ENCODE data around the gene AKAP8. TPM values are rescaled to one million over a fixed set of nuclear protein-coding genes. Genes with fewer than 3 reads are reported as not detected.

AKAP8 gene
- total and polyA plus RNA-seq, 2 experiments from 2014 or later, result 22.4 to 36.5 TPM

- H3K4me1 Mint-ChIP-seq, result no peaks in the 10 kb centered on the region
- H3K36me3 Mint-ChIP-seq (ENCODE audit: low read depth), result peaks cover 82% of the 10 kb centered on the region
- H3K27ac ChIP-seq (ENCODE audit: low read depth), result no peak overlapping the region
- H3K4me3 Mint-ChIP-seq, result no peak overlapping the region
- ATAC-seq (no peak), DNase-seq (ENCODE audit: low spot score) (no peak)
- H3K27me3 ChIP-seq (ENCODE audit: insufficient read depth), result no peaks in the 10 kb centered on the region
- H4K20me1 ChIP-seq (replicated peaks; ENCODE audit: insufficient read depth), result peaks cover 3% of the 10 kb centered on the region; the same call in 1 of the 2 replicates
- H3F3A ChIP-seq (replicated peaks; ENCODE audit: low read depth), result 0 out of 2 replicates have a peak, but pooled peaks cover 8% of the 10 kb centered on the region
- no peak overlapping the region for H3K4me2 ChIP-seq
- no peak overlapping the region for H3K4me3 ChIP-seq
- no peak overlapping the region for H2AFZ ChIP-seq
- peaks cover 62% of the 10 kb centered on the region for H3K36me3 ChIP-seq (ENCODE audit: insufficient read depth)
- TF ChIP-seq ETS1 (IDR thresholded peaks at IDR 0.05) (no peak), EZH2phosphoT487 (IDR thresholded peaks at IDR 0.05; ENCODE audit: unreplicated experiment) (no peak), POLR2AphosphoS5 (IDR thresholded peaks at IDR 0.05; ENCODE audit: low read depth) (no peak), CREB1 (CRISPR knock-in tag; IDR thresholded peaks at IDR 0.05; ENCODE audit: low read depth) (no peak), ZNF114 (CRISPR knock-in tag; IDR thresholded peaks at IDR 0.05) (no peak), REST (IDR thresholded peaks at IDR 0.05; ENCODE audit: unreplicated experiment) (no peak), NANOG (IDR thresholded peaks at IDR 0.05; ENCODE audit: borderline replicate concordance) (no peak), EZH2 (IDR thresholded peaks at IDR 0.05; ENCODE audit: low read depth, unreplicated experiment) (no peak), STAT1 (IDR thresholded peaks at IDR 0.05; ENCODE audit: unreplicated experiment) (no peak)
- TF ChIP-seq, protein P1, sequence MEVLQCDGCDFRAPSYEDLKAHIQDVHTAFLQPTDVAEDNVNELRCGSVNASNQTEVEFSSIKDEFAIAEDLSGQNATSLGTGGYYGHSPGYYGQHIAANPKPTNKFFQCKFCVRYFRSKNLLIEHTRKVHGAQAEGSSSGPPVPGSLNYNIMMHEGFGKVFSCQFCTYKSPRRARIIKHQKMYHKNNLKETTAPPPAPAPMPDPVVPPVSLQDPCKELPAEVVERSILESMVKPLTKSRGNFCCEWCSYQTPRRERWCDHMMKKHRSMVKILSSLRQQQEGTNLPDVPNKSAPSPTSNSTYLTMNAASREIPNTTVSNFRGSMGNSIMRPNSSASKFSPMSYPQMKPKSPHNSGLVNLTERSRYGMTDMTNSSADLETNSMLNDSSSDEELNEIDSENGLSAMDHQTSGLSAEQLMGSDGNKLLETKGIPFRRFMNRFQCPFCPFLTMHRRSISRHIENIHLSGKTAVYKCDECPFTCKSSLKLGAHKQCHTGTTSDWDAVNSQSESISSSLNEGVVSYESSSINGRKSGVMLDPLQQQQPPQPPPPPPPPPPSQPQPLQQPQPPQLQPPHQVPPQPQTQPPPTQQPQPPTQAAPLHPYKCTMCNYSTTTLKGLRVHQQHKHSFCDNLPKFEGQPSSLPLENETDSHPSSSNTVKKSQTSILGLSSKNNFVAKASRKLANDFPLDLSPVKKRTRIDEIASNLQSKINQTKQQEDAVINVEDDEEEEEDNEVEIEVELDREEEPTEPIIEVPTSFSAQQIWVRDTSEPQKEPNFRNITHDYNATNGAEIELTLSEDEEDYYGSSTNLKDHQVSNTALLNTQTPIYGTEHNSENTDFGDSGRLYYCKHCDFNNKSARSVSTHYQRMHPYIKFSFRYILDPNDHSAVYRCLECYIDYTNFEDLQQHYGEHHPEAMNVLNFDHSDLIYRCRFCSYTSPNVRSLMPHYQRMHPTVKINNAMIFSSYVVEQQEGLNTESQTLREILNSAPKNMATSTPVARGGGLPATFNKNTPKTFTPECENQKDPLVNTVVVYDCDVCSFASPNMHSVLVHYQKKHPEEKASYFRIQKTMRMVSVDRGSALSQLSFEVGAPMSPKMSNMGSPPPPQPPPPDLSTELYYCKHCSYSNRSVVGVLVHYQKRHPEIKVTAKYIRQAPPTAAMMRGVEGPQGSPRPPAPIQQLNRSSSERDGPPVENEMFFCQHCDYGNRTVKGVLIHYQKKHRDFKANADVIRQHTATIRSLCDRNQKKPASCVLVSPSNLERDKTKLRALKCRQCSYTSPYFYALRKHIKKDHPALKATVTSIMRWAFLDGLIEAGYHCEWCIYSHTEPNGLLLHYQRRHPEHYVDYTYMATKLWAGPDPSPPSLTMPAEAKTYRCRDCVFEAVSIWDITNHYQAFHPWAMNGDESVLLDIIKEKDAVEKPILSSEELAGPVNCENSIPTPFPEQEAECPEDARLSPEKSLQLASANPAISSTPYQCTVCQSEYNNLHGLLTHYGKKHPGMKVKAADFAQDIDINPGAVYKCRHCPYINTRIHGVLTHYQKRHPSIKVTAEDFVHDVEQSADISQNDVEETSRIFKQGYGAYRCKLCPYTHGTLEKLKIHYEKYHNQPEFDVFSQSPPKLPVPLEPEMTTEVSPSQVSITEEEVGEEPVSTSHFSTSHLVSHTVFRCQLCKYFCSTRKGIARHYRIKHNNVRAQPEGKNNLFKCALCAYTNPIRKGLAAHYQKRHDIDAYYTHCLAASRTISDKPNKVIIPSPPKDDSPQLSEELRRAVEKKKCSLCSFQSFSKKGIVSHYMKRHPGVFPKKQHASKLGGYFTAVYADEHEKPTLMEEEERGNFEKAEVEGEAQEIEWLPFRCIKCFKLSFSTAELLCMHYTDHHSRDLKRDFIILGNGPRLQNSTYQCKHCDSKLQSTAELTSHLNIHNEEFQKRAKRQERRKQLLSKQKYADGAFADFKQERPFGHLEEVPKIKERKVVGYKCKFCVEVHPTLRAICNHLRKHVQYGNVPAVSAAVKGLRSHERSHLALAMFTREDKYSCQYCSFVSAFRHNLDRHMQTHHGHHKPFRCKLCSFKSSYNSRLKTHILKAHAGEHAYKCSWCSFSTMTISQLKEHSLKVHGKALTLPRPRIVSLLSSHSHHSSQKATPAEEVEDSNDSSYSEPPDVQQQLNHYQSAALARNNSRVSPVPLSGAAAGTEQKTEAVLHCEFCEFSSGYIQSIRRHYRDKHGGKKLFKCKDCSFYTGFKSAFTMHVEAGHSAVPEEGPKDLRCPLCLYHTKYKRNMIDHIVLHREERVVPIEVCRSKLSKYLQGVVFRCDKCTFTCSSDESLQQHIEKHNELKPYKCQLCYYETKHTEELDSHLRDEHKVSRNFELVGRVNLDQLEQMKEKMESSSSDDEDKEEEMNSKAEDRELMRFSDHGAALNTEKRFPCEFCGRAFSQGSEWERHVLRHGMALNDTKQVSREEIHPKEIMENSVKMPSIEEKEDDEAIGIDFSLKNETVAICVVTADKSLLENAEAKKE (CRISPR knock-in tag; IDR thresholded peaks at IDR 0.05), result no peak
- TF ChIP-seq, protein P2, sequence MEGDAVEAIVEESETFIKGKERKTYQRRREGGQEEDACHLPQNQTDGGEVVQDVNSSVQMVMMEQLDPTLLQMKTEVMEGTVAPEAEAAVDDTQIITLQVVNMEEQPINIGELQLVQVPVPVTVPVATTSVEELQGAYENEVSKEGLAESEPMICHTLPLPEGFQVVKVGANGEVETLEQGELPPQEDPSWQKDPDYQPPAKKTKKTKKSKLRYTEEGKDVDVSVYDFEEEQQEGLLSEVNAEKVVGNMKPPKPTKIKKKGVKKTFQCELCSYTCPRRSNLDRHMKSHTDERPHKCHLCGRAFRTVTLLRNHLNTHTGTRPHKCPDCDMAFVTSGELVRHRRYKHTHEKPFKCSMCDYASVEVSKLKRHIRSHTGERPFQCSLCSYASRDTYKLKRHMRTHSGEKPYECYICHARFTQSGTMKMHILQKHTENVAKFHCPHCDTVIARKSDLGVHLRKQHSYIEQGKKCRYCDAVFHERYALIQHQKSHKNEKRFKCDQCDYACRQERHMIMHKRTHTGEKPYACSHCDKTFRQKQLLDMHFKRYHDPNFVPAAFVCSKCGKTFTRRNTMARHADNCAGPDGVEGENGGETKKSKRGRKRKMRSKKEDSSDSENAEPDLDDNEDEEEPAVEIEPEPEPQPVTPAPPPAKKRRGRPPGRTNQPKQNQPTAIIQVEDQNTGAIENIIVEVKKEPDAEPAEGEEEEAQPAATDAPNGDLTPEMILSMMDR (conservative IDR thresholded peaks at IDR 0.05; ENCODE audit: low read depth in 2 of 2), result no peak
- H3K79me2 ChIP-seq (replicated peaks; ENCODE audit: insufficient read depth), result no peaks in the 10 kb centered on the region
- no peaks in the 10 kb centered on the region for H3K9me2 ChIP-seq (ENCODE audit: insufficient read depth)
- no peaks in the 10 kb centered on the region for H3K4me1 ChIP-seq (ENCODE audit: insufficient read depth)
- H3K27ac Mint-ChIP-seq, result peak overlapping the region; percentile 52; the same call in 1 of the 2 replicates
- H3K9me3 Mint-ChIP-seq, result peaks cover 15% of the 10 kb centered on the region
- H3K27me3 Mint-ChIP-seq (ENCODE audit: insufficient read depth, low read depth, poor library complexity), result peaks cover 8% of the 10 kb centered on the region
Observed at GRCh38 chr19:15358918-15359317, 20.7 kb downstream of the AKAP8 start.

Measured in GM23338 (cell line).